Subcutaneous abdominal adipose tissue (tissue), 5 donors: ENCODE measurements around the gene PLEKHA6.
A peak's percentile ranks its signal among the peaks of the same experiment; 100 is the strongest.

ENCODE experiments used
- H3K27ac ChIP-seq: one replicate; pipeline ENCODE4 v1.7.0; 2013; ENCODE audit warnings: low read depth, mild to moderate bottlenecking, inconsistent platforms, low read length, moderate library complexity
- H3K27me3 ChIP-seq, 5 donors: one replicate each; pipeline ENCODE4 v1.7.0; 2013; ENCODE audit warnings: low read length in 5 of 5, inconsistent platforms in 1 of 5; ENCODE audit not compliant: control insufficient read depth in 5 of 5, insufficient read depth in 4 of 5
- H3K36me3 ChIP-seq, 5 donors: one replicate each; pipeline ENCODE4 v1.7.0; 2013; ENCODE audit warnings: low read length in 5 of 5; ENCODE audit not compliant: control insufficient read depth in 5 of 5, insufficient read depth in 5 of 5
- H3K4me1 ChIP-seq, 5 donors: one replicate each; pipeline ENCODE4 v1.7.0; 2013; ENCODE audit warnings: low read length in 5 of 5, mild to moderate bottlenecking in 3 of 5, moderate library complexity in 1 of 5; ENCODE audit not compliant: control insufficient read depth in 5 of 5, insufficient read depth in 5 of 5
- H3K4me3 ChIP-seq, 5 donors: one replicate each; pipeline ENCODE4 v1.7.0; 2013; ENCODE audit warnings: low read length in 5 of 5, low read depth in 1 of 5
- H3K9ac ChIP-seq, 5 donors: one replicate each; pipeline ENCODE4 v1.7.0; 2013; ENCODE audit warnings: low read length in 5 of 5, mild to moderate bottlenecking in 4 of 5, moderate library complexity in 3 of 5
- H3K9me3 ChIP-seq, 5 donors: one replicate each; pipeline ENCODE4 v1.7.0; 2013; ENCODE audit warnings: low read length in 5 of 5; ENCODE audit not compliant: control insufficient read depth in 5 of 5
- donor health status: healthy.
- donor health status: healthy.
- donor health status: healthy.
- donor health status: healthy.
- donor health status: healthy.

The PLEKHA6 gene

DNA sequence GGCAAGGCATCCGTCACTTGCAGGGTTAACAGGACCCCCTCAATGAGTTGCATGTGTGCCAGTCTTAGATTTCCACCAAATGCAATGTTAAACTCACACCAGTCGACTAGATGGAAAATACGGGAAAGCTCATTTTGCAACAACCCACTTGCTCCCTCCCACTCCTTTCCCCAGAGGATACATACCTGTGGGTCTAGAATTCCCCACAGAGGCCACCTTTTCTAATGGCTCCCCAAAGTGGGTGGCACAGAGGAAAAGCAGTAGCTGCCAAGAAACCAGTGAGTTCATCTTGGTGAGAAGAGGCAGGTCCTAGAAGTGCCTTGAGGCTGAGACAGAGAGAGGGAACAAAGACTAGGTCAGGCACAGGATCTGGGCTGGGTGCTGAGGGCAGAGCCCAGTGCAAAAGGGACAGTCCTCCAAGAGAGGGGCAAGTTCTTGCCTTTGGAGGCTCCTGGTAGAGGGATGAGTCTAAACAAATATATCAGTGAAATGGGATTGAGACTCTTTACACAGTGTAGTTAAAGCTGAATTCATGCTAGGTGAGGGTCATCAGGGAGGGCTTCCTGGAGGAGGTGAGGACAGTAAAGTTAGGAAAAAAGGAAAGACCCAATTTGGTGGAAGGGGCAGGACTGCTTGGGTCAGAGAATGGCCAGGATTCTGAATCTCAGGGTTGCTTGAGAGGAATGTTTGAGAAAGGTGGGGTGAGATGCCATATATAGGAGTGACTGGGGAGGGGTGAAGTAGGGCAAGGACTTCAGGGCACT is 167.0 kb downstream of the PLEKHA6 start:
- no peak overlapping the region for H3K9ac ChIP-seq
- H3K4me1 ChIP-seq: peaks cover 0 to 9% (median 4%) of the 10 kb centered on the region in 5 donors
- no peak overlapping the region for H3K4me3 ChIP-seq
- no peak overlapping the region for H3K27ac ChIP-seq
- H3K9me3 ChIP-seq: no peaks in the 10 kb centered on the region
- no peaks in the 10 kb centered on the region for H3K36me3 ChIP-seq
- peaks cover 7 to 54% (median 26%) of the 10 kb centered on the region in 5 donors for H3K27me3 ChIP-seq

DNA sequence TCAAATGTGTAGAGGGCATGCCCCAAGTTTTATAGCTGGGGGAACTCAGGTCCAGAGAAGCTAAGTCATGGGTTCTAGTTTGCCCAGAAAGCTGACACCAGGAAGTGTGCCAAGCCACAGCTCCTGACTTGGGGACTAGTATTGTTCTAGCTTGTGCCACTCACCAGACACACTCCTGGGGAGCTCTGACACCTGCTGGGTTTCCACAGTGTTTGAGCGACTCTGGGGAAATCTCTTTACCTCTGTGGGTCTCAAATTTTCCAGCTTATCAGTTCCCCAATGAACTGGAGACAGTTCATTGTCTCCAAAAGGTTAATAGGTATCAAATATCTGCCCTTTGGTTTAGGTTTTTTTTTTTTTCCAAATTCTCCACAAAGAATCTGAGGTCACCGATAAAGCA is 167.7 kb downstream of the PLEKHA6 start:
- Histone ChIP-seq H3K27ac (no peak overlapping the region), H3K9ac (no peak overlapping the region), H3K9me3 (no peaks in the 10 kb centered on the region), H3K4me3 (no peak overlapping the region), H3K36me3 (no peaks in the 10 kb centered on the region), H3K4me1 (peaks cover 0 to 9% (median 4%) of the 10 kb centered on the region in 5 donors), H3K27me3 (peaks cover 7 to 57% (median 31%) of the 10 kb centered on the region in 5 donors)

- peaks cover 0 to 9% (median 4%) of the 10 kb centered on the region in 5 donors for H3K4me1 ChIP-seq
- no peaks in the 10 kb centered on the region for H3K36me3 ChIP-seq
- no peaks in the 10 kb centered on the region for H3K9me3 ChIP-seq
- H3K27ac ChIP-seq: no peak overlapping the region
- peaks cover 7 to 57% (median 32%) of the 10 kb centered on the region in 5 donors for H3K27me3 ChIP-seq
- no peak overlapping the region for H3K4me3 ChIP-seq
- H3K9ac ChIP-seq: no peak overlapping the region
Observed at GRCh38 chr1:204191456-204191855, 168.3 kb downstream of the PLEKHA6 start.

GRCh38 chr1:204190212-204191211 is 169.2 kb downstream of the PLEKHA6 start:
- no peak overlapping the region for H3K27ac ChIP-seq
- H3K4me3 ChIP-seq: peak overlapping the region in 2 of 5 donors; percentile 11 to 48

GRCh38 chr1:204188959-204189639 is 170.6 kb downstream of the PLEKHA6 start:
- no peak overlapping the region for H3K4me3 ChIP-seq
- no peaks in the 10 kb centered on the region for H3K9me3 ChIP-seq
- H3K36me3 ChIP-seq: no peaks in the 10 kb centered on the region
- H3K9ac ChIP-seq: no peak overlapping the region
- H3K27me3 ChIP-seq: peaks cover 7 to 45% (median 21%) of the 10 kb centered on the region in 5 donors
- peaks cover 0 to 9% (median 4%) of the 10 kb centered on the region in 5 donors for H3K4me1 ChIP-seq
- no peak overlapping the region for H3K27ac ChIP-seq

More at GRCh38 chr1:204190212-204191211, 169.2 kb downstream of the PLEKHA6 start:
- Histone ChIP-seq H3K9me3 (no peaks in the 10 kb centered on the region), H3K27me3 (peaks cover 7 to 52% (median 25%) of the 10 kb centered on the region in 5 donors), H3K4me1 (peaks cover 0 to 9% (median 4%) of the 10 kb centered on the region in 5 donors), H3K36me3 (no peaks in the 10 kb centered on the region), H3K9ac (no peak overlapping the region)

DNA sequence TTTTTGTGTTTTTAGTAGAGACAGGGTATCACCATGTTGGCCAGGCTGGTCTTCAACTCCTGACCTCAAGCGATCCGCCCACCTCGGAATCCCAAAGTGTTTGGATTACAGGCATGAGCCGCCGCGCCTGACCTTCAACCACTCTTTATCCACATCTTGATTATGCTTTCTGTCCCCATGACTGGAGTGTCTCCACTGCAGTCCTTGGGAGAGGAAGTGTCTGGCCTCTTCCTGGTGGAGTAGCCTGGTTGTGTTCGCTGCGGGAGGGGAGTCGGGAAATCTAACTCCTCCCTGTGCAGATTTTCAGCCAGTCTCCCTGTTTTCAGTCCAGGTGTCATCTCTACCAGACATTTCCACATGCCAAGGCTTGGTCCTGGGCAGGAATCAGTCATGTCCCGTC is 173.1 kb downstream of the PLEKHA6 start:
- Histone ChIP-seq H3K4me1 (peaks cover 0 to 9% (median 4%) of the 10 kb centered on the region in 5 donors), H3K36me3 (no peaks in the 10 kb centered on the region), H3K4me3 (no peak overlapping the region), H3K9me3 (no peaks in the 10 kb centered on the region), H3K27ac (no peak overlapping the region), H3K27me3 (peaks cover 7 to 35% (median 21%) of the 10 kb centered on the region in 5 donors), H3K9ac (no peak overlapping the region)

DNA sequence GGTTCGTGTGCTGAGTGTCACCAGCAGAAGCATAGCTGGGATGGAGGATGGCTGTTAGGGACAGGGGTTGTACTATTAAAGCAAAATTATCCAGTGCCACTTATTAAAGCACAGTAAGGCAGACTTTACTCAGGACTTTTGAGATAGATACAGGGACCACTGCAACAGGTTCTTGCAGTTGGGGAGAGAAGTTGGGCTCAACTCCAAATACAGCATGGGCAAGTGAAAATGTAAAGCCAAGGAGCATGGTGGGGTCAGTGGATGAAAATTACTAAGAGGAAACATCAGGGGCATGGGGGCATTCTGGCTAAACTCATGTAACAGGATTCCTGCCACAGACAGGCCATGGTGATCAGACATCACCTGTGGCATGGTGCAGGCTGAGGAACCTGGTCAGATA is 178.6 kb downstream of the PLEKHA6 start:
- Histone ChIP-seq H3K4me3 (no peak overlapping the region), H3K9me3 (no peaks in the 10 kb centered on the region), H3K4me1 (no peaks in the 10 kb centered on the region), H3K27ac (no peak overlapping the region), H3K9ac (no peak overlapping the region), H3K36me3 (no peaks in the 10 kb centered on the region), H3K27me3 (peaks cover 0 to 19% (median 12%) of the 10 kb centered on the region in 5 donors)

DNA sequence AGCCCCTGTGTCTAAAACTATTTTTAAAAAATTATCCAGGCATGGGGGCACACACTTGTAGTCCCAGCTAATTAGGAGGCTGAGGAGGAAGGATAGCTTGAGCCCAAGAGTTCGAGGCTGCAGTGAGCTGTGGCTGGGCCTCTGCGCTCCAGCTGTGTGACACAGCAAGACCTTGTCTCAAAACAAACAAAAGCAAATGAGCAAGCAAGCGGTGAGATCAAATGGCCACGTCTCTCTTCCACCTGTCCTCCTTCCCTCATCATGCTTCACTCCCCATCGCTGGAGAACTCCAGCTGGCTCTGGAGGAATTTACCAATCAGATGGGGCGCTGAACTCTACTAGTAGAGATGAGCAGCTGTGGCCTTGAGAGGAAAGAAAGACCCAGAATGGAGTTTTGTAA is 179.6 kb downstream of the PLEKHA6 start:
- H3K27me3 ChIP-seq: peaks cover 0 to 25% (median 11%) of the 10 kb centered on the region in 5 donors
- no peak overlapping the region for H3K9ac ChIP-seq
- no peaks in the 10 kb centered on the region for H3K9me3 ChIP-seq
- no peak overlapping the region for H3K4me3 ChIP-seq
- no peaks in the 10 kb centered on the region for H3K4me1 ChIP-seq
- H3K27ac ChIP-seq: no peak overlapping the region
- H3K36me3 ChIP-seq: no peaks in the 10 kb centered on the region

DNA sequence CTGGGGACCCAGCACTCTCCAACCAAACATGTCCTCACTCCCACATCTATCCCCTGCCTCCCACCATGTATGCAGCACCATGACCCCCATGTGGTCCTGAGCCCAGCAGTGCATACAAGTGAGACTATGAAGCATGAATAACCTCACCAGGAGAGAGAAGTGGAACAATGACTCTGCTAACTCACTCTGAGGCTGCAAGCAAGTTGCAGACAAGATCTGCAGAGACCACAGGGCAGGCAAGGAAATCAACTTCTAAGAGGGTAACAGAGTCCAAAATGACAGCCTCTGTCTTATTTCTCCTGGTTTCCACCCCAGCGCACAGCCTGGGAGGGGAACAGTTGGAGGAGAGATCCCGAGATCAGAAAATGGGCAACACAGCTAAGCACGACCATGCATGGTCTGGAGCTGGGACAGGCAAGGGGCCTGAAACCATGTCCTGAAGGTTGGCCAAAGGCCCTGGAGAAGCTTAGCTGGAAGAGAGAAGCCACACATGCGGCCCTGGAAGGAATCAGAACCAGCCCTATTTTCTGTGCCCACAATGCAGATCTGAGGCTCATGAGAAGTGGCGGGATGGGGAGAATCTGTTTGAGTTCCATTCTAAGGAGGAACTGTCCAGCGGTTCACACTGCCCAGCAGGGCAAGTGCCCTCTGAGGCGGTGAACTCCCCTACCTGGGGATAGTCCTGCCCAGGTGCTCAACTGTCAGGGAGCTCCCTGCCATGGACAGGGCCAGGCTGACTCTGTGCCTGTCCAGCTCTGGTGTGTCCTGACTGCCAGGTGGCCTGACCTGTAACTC is 181.0 kb downstream of the PLEKHA6 start:
- Histone ChIP-seq H3K36me3 (no peaks in the 10 kb centered on the region), H3K4me3 (no peak overlapping the region), H3K27ac (no peak overlapping the region), H3K9ac (no peak overlapping the region), H3K4me1 (no peaks in the 10 kb centered on the region), H3K27me3 (peaks cover 0 to 28% (median 11%) of the 10 kb centered on the region in 5 donors), H3K9me3 (no peaks in the 10 kb centered on the region)
